WTC11 (cell line): ENCODE measurements around the gene ATP5MC3.

Experiments
- GTF2I ChIP-seq: fragments of 250-450 bp; sonication (Bioruptor Pico); conservative IDR thresholded peaks from 2 replicates; pipeline ENCODE4 v1.4.0; 2021; ENCODE audit warnings: mild to moderate bottlenecking
- NR2C2 ChIP-seq: sonication (generic); formaldehyde crosslinking; IDR thresholded peaks from 2 replicates; pipeline ENCODE4 v1.8.0; 2022; ENCODE audit warnings: mild to moderate bottlenecking, missing genetic modification reagents
- SMAD3 ChIP-seq: sonication (generic); formaldehyde crosslinking; IDR thresholded peaks from 2 replicates; pipeline ENCODE4 v1.8.0; 2022; ENCODE audit warnings: missing genetic modification reagents, mild to moderate bottlenecking, borderline replicate concordance
- USF1 ChIP-seq: sonication (generic); formaldehyde crosslinking; IDR thresholded peaks from 2 replicates; pipeline ENCODE4 v1.8.0; 2022; ENCODE audit warnings: mild to moderate bottlenecking, missing genetic modification reagents
- TF ChIP-seq, protein P1 (sequence below): sonication (generic); formaldehyde crosslinking; IDR thresholded peaks from 2 replicates; pipeline ENCODE4 v1.8.0; 2023; ENCODE audit warnings: missing genetic modification reagents
- TF ChIP-seq, protein P2 (sequence below): fragments of 200-600 bp; IDR thresholded peaks from 2 replicates; pipeline ENCODE4 v1.8.0; 2022; ENCODE audit warnings: antibody characterized with exemption
- TF ChIP-seq, protein P3 (sequence below): sonication (generic); formaldehyde crosslinking; conservative IDR thresholded peaks from 2 replicates; pipeline ENCODE4 v1.8.1; 2022; ENCODE audit warnings: mild to moderate bottlenecking, missing genetic modification reagents
- TF ChIP-seq, protein P4 (sequence below): fragments of 250-450 bp; sonication (Bioruptor Pico); conservative IDR thresholded peaks from 2 replicates; pipeline ENCODE4 v1.9.0; 2021; ENCODE audit warnings: mild to moderate bottlenecking

DNA sequence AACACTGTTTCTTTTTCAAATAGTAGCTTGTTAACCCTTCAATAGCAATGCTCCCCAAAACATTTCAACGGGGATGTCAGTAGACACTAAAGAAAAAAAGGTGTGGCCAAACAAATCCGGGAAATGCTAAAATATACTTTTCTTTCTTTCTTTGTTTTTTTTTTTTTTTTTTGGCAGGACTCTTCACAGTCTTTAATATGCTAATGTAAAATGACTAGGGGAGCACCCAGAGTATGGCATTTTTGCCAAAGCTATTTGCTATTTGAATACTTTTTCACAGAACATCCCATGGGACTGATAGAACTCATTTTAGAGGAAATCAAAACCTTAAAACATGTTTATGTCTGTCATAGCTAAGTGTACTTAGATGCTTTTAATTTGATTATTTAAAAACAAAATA lies 45.6 kb downstream of the ATP5MC3 start:
- TF ChIP-seq, protein P1, sequence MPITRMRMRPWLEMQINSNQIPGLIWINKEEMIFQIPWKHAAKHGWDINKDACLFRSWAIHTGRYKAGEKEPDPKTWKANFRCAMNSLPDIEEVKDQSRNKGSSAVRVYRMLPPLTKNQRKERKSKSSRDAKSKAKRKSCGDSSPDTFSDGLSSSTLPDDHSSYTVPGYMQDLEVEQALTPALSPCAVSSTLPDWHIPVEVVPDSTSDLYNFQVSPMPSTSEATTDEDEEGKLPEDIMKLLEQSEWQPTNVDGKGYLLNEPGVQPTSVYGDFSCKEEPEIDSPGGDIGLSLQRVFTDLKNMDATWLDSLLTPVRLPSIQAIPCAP (CRISPR knock-in tag) = no peak
- TF ChIP-seq NR2C2 = no peak
- TF ChIP-seq, protein P2, sequence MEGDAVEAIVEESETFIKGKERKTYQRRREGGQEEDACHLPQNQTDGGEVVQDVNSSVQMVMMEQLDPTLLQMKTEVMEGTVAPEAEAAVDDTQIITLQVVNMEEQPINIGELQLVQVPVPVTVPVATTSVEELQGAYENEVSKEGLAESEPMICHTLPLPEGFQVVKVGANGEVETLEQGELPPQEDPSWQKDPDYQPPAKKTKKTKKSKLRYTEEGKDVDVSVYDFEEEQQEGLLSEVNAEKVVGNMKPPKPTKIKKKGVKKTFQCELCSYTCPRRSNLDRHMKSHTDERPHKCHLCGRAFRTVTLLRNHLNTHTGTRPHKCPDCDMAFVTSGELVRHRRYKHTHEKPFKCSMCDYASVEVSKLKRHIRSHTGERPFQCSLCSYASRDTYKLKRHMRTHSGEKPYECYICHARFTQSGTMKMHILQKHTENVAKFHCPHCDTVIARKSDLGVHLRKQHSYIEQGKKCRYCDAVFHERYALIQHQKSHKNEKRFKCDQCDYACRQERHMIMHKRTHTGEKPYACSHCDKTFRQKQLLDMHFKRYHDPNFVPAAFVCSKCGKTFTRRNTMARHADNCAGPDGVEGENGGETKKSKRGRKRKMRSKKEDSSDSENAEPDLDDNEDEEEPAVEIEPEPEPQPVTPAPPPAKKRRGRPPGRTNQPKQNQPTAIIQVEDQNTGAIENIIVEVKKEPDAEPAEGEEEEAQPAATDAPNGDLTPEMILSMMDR = no peak
- no peak for TF ChIP-seq GTF2I (CRISPR knock-in tag)
- TF ChIP-seq USF1 (CRISPR knock-in tag) = no peak
- TF ChIP-seq, protein P3, sequence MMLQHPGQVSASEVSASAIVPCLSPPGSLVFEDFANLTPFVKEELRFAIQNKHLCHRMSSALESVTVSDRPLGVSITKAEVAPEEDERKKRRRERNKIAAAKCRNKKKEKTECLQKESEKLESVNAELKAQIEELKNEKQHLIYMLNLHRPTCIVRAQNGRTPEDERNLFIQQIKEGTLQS (CRISPR knock-in tag) = no peak
- TF ChIP-seq, protein P4, sequence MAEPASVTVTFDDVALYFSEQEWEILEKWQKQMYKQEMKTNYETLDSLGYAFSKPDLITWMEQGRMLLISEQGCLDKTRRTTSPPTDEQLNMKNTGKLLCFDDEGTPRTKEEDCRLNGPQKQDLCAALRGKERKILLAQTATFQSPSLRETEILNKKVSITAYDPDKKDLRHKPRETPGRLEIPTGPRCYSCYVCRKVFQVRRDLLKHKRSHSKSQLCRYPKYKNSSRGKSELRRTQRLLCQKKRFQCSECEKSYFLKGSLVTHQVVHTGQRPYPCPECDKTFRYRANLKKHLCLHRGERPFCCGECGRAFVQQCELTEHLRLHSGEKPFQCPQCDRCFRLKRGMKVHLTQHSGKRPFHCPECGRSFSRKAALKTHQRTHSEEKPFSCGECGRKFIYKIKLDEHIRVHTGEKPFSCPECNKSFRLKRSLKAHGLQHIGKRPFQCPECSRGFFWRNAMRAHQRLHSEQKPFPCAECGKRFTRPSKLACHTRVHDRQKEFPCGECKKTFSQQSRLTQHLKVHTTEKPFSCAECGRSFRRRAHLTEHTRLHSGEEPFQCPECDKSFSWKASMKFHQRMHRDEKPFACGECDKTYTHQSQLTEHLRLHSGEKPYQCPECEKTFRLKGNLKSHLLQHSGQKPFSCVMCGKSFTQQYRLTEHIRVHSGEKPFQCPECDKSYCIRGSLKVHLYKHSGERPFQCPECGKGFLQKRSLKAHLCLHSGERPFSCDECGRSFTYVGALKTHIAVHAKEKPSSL (CRISPR knock-in tag) = no peak
- TF ChIP-seq SMAD3 (CRISPR knock-in tag) = no peak
